H1 (cell line): Measurements from ENCODE around the gene BATF3. TPM values are rescaled to one million over a fixed set of nuclear protein-coding genes. Genes with fewer than 3 reads are reported as not detected.

Source experiments
- CTCF ChIA-PET: fragments of 300-600 bp; sonication (Branson Sonifier 250); formaldehyde crosslinking; loops from one replicate; lab custom pipeline; 2021; ENCODE audit not compliant: partially characterized antibody; lab: Charles Lee
- POLR2A ChIA-PET: fragments of 300-600 bp; sonication (Branson Sonifier 250); formaldehyde crosslinking; loops from one replicate; lab custom pipeline; 2021; ENCODE audit warnings: inconsistent platforms; ENCODE audit not compliant: partially characterized antibody; lab: Charles Lee
- DNase-seq, 2 experiments: peaks; one replicate each; pipeline versions ENCODE4 v3.0.0 to v3.0.0-alpha.2; 2010 to 2022; ENCODE audit warnings: low spot score in 2 of 2, low read depth in 1 of 2, mixed read lengths in 1 of 2
- FAIRE-seq: peaks from 2 replicates; lab custom pipeline; 2011; peaks lifted over from hg19 to GRCh38; lab: Jason Lieb, UNC
- H2AFZ ChIP-seq: 2 replicates; pipeline ENCODE4 v1.8.1; 2012; ENCODE audit warnings: low read length, inconsistent platforms
- H2AK5ac ChIP-seq: 2 replicates; pipeline ENCODE4 v1.6.1; 2013; ENCODE audit warnings: low read depth, low read length
- H2BK120ac ChIP-seq: replicated peaks from 2 replicates; pipeline ENCODE3; 2013; ENCODE audit warnings: low read depth, low read length, inconsistent platforms
- H2BK12ac ChIP-seq: 2 replicates; pipeline ENCODE4 v1.6.1; 2013; ENCODE audit warnings: low read depth, low read length
- H2BK15ac ChIP-seq: 2 replicates; pipeline ENCODE4 v1.6.1; 2013; ENCODE audit warnings: low read length
- H2BK20ac ChIP-seq: 2 replicates; pipeline ENCODE4 v1.6.1; 2013; ENCODE audit warnings: low read length
- H2BK5ac ChIP-seq: 2 replicates; pipeline ENCODE4 v1.6.1; 2013; ENCODE audit warnings: low read depth, low read length
- H3K14ac ChIP-seq: 2 replicates; pipeline ENCODE4 v1.6.1; 2013; ENCODE audit warnings: inconsistent platforms; ENCODE audit not compliant: insufficient read length
- H3K18ac ChIP-seq: 2 replicates; pipeline ENCODE4 v1.6.1; 2013; ENCODE audit warnings: low read length; ENCODE audit errors: extremely low read depth
- H3K23ac ChIP-seq: 2 replicates; pipeline ENCODE4 v1.6.1; 2013; ENCODE audit warnings: inconsistent platforms; ENCODE audit not compliant: insufficient read length
- H3K23me2 ChIP-seq: 2 replicates; pipeline ENCODE4 v1.6.1; 2013; ENCODE audit warnings: low read depth, low read length
- H3K27ac ChIP-seq: 2 replicates; pipeline ENCODE4 v1.6.1; 2011; ENCODE audit warnings: low read depth, low read length, inconsistent platforms
- H3K27me3 ChIP-seq, 4 experiments: replicated peaks in 1 of 4; 1 replicate in 1 of 4; 2 replicates in 3 of 4; pipeline versions ENCODE4 v1.6.1 to v1.8.1; 2011 to 2013; ENCODE audit warnings: low read length in 3 of 4, mild to moderate bottlenecking in 3 of 4, inconsistent platforms in 2 of 4, mixed read lengths in 2 of 4, moderate library complexity in 1 of 4; ENCODE audit not compliant: control insufficient read depth in 3 of 4, insufficient read depth in 3 of 4; ENCODE audit errors: extremely low read depth in 1 of 4
- H3K36me3 ChIP-seq, 4 experiments: 2 replicates each; pipeline versions ENCODE4 v1.6.1 to v1.8.1; 2011 to 2013; ENCODE audit warnings: mild to moderate bottlenecking in 4 of 4, low read length in 3 of 4, moderate library complexity in 2 of 4, control low read depth in 1 of 4, inconsistent platforms in 1 of 4; ENCODE audit not compliant: insufficient read depth in 4 of 4, control insufficient read depth in 2 of 4
- H3K4ac ChIP-seq: replicated peaks from 2 replicates; pipeline ENCODE3; 2013; ENCODE audit warnings: low read length, low read depth, mixed read lengths, inconsistent platforms; ENCODE audit not compliant: insufficient read length
- H3K4me1 ChIP-seq, 4 experiments: replicated peaks in 1 of 4; 1 replicate in 1 of 4; 2 replicates in 3 of 4; pipeline versions ENCODE4 v1.6.1 to v1.8.1; 2011 to 2013; ENCODE audit warnings: low read length in 3 of 4, inconsistent platforms in 2 of 4, mixed read lengths in 1 of 4; ENCODE audit not compliant: insufficient read depth in 4 of 4, control insufficient read depth in 3 of 4
- H3K4me2 ChIP-seq, 2 experiments: 2 replicates each; pipeline versions ENCODE4 v1.6.1 to v1.8.1; 2011 to 2013; ENCODE audit warnings: low read depth in 2 of 2, low read length in 2 of 2, control low read depth in 1 of 2, inconsistent platforms in 1 of 2, mild to moderate bottlenecking in 1 of 2; ENCODE audit not compliant: insufficient read depth in 1 of 2
- H3K4me3 ChIP-seq, 4 experiments: fragments of 200-600, 300-600 bp in 1 of 4; sonication (generic), shearing (Covaris generic), sonication (Bioruptor Twin) in 1 of 4; 2 replicates each; pipeline versions ENCODE4 v1.5.1 to v1.8.1; 2011 to 2016; ENCODE audit warnings: low read length in 4 of 4, low read depth in 3 of 4, control low read depth in 2 of 4, inconsistent platforms in 2 of 4, mild to moderate bottlenecking in 2 of 4, mixed read lengths in 1 of 4, moderate library complexity in 1 of 4; ENCODE audit not compliant: insufficient read depth in 2 of 4; ENCODE audit errors: extremely low read depth in 1 of 4
- H3K56ac ChIP-seq: replicated peaks from 2 replicates; pipeline ENCODE3; 2013; ENCODE audit warnings: low read depth, mild to moderate bottlenecking, mixed read lengths, low read length, inconsistent platforms; ENCODE audit not compliant: insufficient read length
- H3K79me1 ChIP-seq: 2 replicates; pipeline ENCODE4 v1.6.1; 2013; ENCODE audit warnings: low read depth, low read length, control low read depth
- H3K79me2 ChIP-seq, 2 experiments: 2 replicates each; pipeline versions ENCODE4 v1.6.1 to v1.8.1; 2012 to 2013; ENCODE audit warnings: low read length in 2 of 2, mild to moderate bottlenecking in 2 of 2, inconsistent platforms in 1 of 2; ENCODE audit not compliant: insufficient read depth in 2 of 2, control insufficient read depth in 1 of 2
- H3K9ac ChIP-seq, 4 experiments: replicated peaks in 1 of 4; 1 replicate in 1 of 4; 2 replicates in 3 of 4; pipeline versions ENCODE4 v1.6.1 to v1.8.1; 2011 to 2013; ENCODE audit warnings: low read depth in 3 of 4, low read length in 3 of 4, control low read depth in 2 of 4, mild to moderate bottlenecking in 2 of 4, moderate library complexity in 2 of 4, inconsistent platforms in 1 of 4; ENCODE audit errors: extremely low read depth in 1 of 4
- H3K9me3 ChIP-seq, 2 experiments: 2 replicates each; pipeline versions ENCODE4 v1.6.1 to v1.8.1; 2012 to 2013; ENCODE audit warnings: mild to moderate bottlenecking in 2 of 2, moderate library complexity in 2 of 2, control low read depth in 1 of 2, inconsistent platforms in 1 of 2, low read depth in 1 of 2, low read length in 1 of 2, mixed read lengths in 1 of 2; ENCODE audit not compliant: insufficient read depth in 2 of 2
- H4K20me1 ChIP-seq, 2 experiments: replicated peaks in 1 of 2; 2 replicates each; pipeline versions ENCODE3 to v1.8.1; 2011 to 2013; ENCODE audit warnings: inconsistent platforms in 2 of 2, low read length in 2 of 2, mild to moderate bottlenecking in 1 of 2; ENCODE audit not compliant: insufficient read depth in 2 of 2, control insufficient read depth in 1 of 2
- H4K5ac ChIP-seq: 2 replicates; pipeline ENCODE4 v1.6.1; 2013; ENCODE audit warnings: low read length, low read depth, mixed read lengths, inconsistent platforms; ENCODE audit not compliant: insufficient read length
- H4K8ac ChIP-seq: 2 replicates; pipeline ENCODE4 v1.8.0; 2013; ENCODE audit warnings: mild to moderate bottlenecking, moderate library complexity, low read length, inconsistent platforms; ENCODE audit not compliant: insufficient read depth; ENCODE audit errors: extremely low read depth
- H4K91ac ChIP-seq: replicated peaks from 2 replicates; pipeline ENCODE3; 2013; ENCODE audit warnings: low read length, mixed read lengths, inconsistent platforms; ENCODE audit not compliant: insufficient read length
- RBBP5 ChIP-seq: IDR thresholded peaks from 2 replicates; pipeline ENCODE4 v1.7.1; 2012; ENCODE audit warnings: low read depth, mild to moderate bottlenecking, inconsistent platforms, low read length, moderate library complexity, borderline replicate concordance
- polyA plus RNA-seq, 7 experiments: library from polyadenylated mRNA; depleted of rRNA in 3 of 7; stranded (reverse) in 5 of 7; unstranded in 2 of 7; fragments of >200 nt in 5 of 7; fragments of 200-250 nt in 2 of 7; gene quantifications; 1 replicate in 5 of 7; 2 replicates in 1 of 7; 4 replicates in 1 of 7; pipeline versions ENCODE4 v1.2.1 to v1.2.3, GENCODE V29; 2011 to 2013; ENCODE audit warnings: missing spikeins in 2 of 7, mixed read lengths in 2 of 7
- total RNA-seq: library from RNA; stranded (reverse); fragmentation: NEBNext Ultra II Directional; extraction: Animal tissue kit (Norgen Biotek cat#: 25700); gene quantifications from 2 replicates; pipeline ENCODE4 v1.2.1, GENCODE V29; 2021

The BATF3 gene
- total and polyA plus RNA-seq, 2 of the 8 experiments (the other 6 are each of a cell fraction or from before 2014, with no cell fraction given) = 6.3 TPM

DNA sequence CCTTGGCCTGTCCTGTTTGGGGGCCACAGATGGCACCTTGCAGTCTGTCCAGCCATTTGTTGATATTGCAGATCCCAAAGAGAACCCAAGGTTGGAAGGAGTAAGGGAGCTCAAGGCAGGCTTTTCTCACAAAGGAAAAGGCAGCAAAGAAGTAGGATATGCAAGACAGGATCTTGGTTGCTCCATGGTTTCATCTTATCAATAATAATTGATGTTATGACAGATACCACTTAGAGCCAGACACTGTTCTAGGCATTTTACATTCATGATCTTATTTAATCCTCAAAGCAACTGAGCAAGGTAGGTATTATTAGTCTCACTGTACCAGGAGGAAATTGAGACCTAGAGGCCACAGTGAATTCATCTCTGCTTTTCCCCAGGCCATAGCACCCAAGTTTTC lies 28.8 kb downstream of the BATF3 start:
- no peak overlapping the region for H2BK15ac ChIP-seq
- peaks cover 0 to 7% (median 4%) of the 10 kb centered on the region in 4 experiments; a peak in 4 of 7 replicates for H3K27me3 ChIP-seq
- no peak overlapping the region for H3K9ac ChIP-seq
- no peaks in the 10 kb centered on the region for H3K23me2 ChIP-seq
- DNase-seq (no peak), FAIRE-seq (no peak)
- H3K9me3 ChIP-seq = no peaks in the 10 kb centered on the region
- H3K79me1 ChIP-seq = no peaks in the 10 kb centered on the region; the same call in 1 of the 2 replicates
- H2BK12ac ChIP-seq = 0 out of 2 replicates have a peak overlapping the region, but pooled peaks have one; percentile 56
- H3K36me3 ChIP-seq = no peaks in the 10 kb centered on the region
- H3K4me2 ChIP-seq = no peak overlapping the region
- no peak overlapping the region for H3K4me3 ChIP-seq
- no peaks in the 10 kb centered on the region for H4K20me1 ChIP-seq
- H2AK5ac ChIP-seq = no peak overlapping the region
- H3K23ac ChIP-seq = no peak overlapping the region
- H3K18ac ChIP-seq = no peak overlapping the region
- H3K14ac ChIP-seq = no peak overlapping the region
- H3K27ac ChIP-seq = no peak overlapping the region
- no peak overlapping the region for H2BK20ac ChIP-seq
- peak overlapping the region; percentile 82; the same call in 1 of the 2 replicates for H2AFZ ChIP-seq
- H4K8ac ChIP-seq = no peak overlapping the region
- no peak overlapping the region for H3K4ac ChIP-seq
- no peak overlapping the region for H4K91ac ChIP-seq
- peaks cover 0 to 8% (median 6%) of the 10 kb centered on the region in 4 experiments; a peak in 3 of 7 replicates for H3K4me1 ChIP-seq
- H2BK120ac ChIP-seq = no peak overlapping the region
- H4K5ac ChIP-seq = no peak overlapping the region
- no peak overlapping the region for H3K56ac ChIP-seq
- no peaks in the 10 kb centered on the region for H3K79me2 ChIP-seq
- ChIA-PET CTCF (interaction anchor here (0.5 to 2.6 kb wide), 12 partner anchors 17 to 325 kb away, joined by 3 to 10 read pairs (median 3); no protein-coding TSS in a partner anchor), POLR2A (interaction anchor here (1.0 to 2.1 kb wide), 3 partner anchors 13 to 239 kb away, joined by 3 to 7 read pairs (median 7); partner anchors contain the start of gene ATF3)
- H2BK5ac ChIP-seq = no peak overlapping the region
- TF ChIP-seq RBBP5 = no peak
